ENCODE measurements around the gene RSPH3. TPM values are rescaled to one million over a fixed set of nuclear protein-coding genes. Genes with fewer than 3 reads are reported as not detected.
"Not testable (repeated sequence)": the region's sequence is repeated elsewhere in the genome, so short reads cannot be mapped to it uniquely, and the experiment has no call there.

Gene RSPH3
- total RNA-seq, 1 donor from 2014 or later = 5.1 TPM

GRCh38 chr6:159025224-159025623 lies 25.2 kb upstream of the RSPH3 start:
- DNase-seq = not testable (repeated sequence)

GRCh38 chr6:159023893-159024292 lies 23.9 kb upstream of the RSPH3 start:
- DNase-seq = no peak

- no peak for DNase-seq
Measured at GRCh38 chr6:159020011-159020410, 20.0 kb upstream of the RSPH3 start.

GRCh38 chr6:159017757-159018559 lies 18.0 kb upstream of the RSPH3 start:
- DNase-seq = no peak

GRCh38 chr6:159014406-159014805 lies 14.4 kb upstream of the RSPH3 start:
- no peak for DNase-seq

GRCh38 chr6:159013229-159013628 lies 13.2 kb upstream of the RSPH3 start:
- DNase-seq = no peak

GRCh38 chr6:159012201-159012600 lies 12.2 kb upstream of the RSPH3 start:
- no peak for DNase-seq

GRCh38 chr6:159010037-159010612 lies 10.1 kb upstream of the RSPH3 start:
- not testable (repeated sequence) for DNase-seq

GRCh38 chr6:159008656-159009288 lies 8.8 kb upstream of the RSPH3 start:
- peak; percentile 11 for DNase-seq

- DNase-seq = no peak
Measured at GRCh38 chr6:159007510-159007909, 7.5 kb upstream of the RSPH3 start.

- no peak for DNase-seq
Measured at GRCh38 chr6:159005436-159005835, 5.4 kb upstream of the RSPH3 start.

GRCh38 chr6:159004592-159004991 lies 4.6 kb upstream of the RSPH3 start:
- no peak for DNase-seq

- no peak for DNase-seq
Measured at GRCh38 chr6:159002432-159003155, 2.6 kb upstream of the RSPH3 start.

GRCh38 chr6:158999154-158999665 lies 792 bp downstream of the RSPH3 start:
- peak; percentile 25 for DNase-seq

GRCh38 chr6:158996856-158997255 lies 3.1 kb downstream of the RSPH3 start:
- no peak for DNase-seq

GRCh38 chr6:158993639-158994038 lies 6.4 kb downstream of the RSPH3 start:
- no peak for DNase-seq

- no peak for DNase-seq
Measured at GRCh38 chr6:158991017-158991723, 8.8 kb downstream of the RSPH3 start.

- DNase-seq = not testable (repeated sequence)
Measured at GRCh38 chr6:158989711-158990110, 10.3 kb downstream of the RSPH3 start.

GRCh38 chr6:158988477-158988876 lies 11.5 kb downstream of the RSPH3 start:
- no peak for DNase-seq

- DNase-seq = no peak
Measured at GRCh38 chr6:158987657-158988056, 12.3 kb downstream of the RSPH3 start.

GRCh38 chr6:158978757-158979156 lies 21.2 kb downstream of the RSPH3 start:
- no peak for DNase-seq

GRCh38 chr6:158977382-158977781 lies 22.6 kb downstream of the RSPH3 start:
- DNase-seq = no peak
